ENCODE data around the gene SLC16A6.
"Not testable (repeated sequence)": the region's sequence is repeated elsewhere in the genome, so short reads cannot be mapped to it uniquely, and the experiment has no call there.

DNA sequence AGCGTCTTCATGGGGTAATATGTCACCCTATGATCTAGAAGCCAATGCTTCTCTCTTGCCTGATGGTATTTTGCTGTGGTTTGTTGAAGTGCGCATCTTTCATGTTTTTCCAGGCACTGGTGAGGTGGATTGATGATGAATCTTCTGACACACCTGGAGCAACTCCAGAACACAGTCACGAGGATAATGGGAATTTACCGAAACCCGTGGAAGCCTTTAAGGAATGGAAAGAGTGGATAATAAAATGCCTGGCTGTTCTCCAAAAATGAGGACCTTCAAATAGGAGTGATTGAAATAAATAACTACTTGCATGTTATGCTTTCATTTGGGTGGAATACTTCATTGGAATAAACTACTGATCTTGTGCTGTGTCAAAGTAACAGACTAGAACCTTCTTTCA is 34.2 kb downstream of the SLC16A6 start:
- TF ChIP-seq POLR2A (IDR thresholded peaks at IDR 0.05; ENCODE audit: low read length); GATA1 (IDR thresholded peaks at IDR 0.05; ENCODE audit: low read depth, low read length): not testable (repeated sequence)

All from erythroblast (primary cell).